Measurements from ENCODE around the gene SGPP2.

GRCh38 chr2:222398446-222398885 lies 25.9 kb upstream of the SGPP2 start:
- TF ChIP-seq, protein P1, sequence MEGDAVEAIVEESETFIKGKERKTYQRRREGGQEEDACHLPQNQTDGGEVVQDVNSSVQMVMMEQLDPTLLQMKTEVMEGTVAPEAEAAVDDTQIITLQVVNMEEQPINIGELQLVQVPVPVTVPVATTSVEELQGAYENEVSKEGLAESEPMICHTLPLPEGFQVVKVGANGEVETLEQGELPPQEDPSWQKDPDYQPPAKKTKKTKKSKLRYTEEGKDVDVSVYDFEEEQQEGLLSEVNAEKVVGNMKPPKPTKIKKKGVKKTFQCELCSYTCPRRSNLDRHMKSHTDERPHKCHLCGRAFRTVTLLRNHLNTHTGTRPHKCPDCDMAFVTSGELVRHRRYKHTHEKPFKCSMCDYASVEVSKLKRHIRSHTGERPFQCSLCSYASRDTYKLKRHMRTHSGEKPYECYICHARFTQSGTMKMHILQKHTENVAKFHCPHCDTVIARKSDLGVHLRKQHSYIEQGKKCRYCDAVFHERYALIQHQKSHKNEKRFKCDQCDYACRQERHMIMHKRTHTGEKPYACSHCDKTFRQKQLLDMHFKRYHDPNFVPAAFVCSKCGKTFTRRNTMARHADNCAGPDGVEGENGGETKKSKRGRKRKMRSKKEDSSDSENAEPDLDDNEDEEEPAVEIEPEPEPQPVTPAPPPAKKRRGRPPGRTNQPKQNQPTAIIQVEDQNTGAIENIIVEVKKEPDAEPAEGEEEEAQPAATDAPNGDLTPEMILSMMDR (IDR thresholded peaks at IDR 0.05): no peak
- no peak for TF ChIP-seq POLR2A (IDR thresholded peaks at IDR 0.05)
